ENCODE results near the gene RGSL1.
"Not testable (repeated sequence)": the region's sequence is repeated elsewhere in the genome, so short reads cannot be mapped to it uniquely, and the experiment has no call there.

RGSL1 gene

DNA sequence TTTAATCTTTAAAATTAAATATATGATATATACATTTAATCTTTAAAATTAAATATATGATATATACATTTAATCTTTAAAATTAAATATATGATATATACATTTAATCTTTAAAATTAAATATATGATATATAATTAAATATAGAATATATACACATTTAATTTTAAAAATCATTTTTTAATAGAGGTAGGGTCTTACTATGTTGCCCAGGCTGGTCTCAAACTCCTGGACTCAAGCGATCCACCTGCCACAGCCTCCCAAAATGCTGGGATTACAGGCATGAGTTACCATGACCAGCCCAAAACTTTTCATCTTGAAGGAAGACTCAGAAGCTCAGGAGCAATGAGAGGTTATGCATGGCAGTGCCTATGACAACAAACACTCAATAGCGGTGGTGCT is 2.8 kb upstream of the RGSL1 start:
- not testable (repeated sequence) for DNase-seq

- no peak for DNase-seq
Measured at GRCh38 chr1:182447660-182448059, 2.3 kb upstream of the RGSL1 start.

GRCh38 chr1:182453631-182454030 is 3.7 kb downstream of the RGSL1 start:
- no peak for DNase-seq

GRCh38 chr1:182457844-182458243 is 7.9 kb downstream of the RGSL1 start:
- no peak for DNase-seq

GRCh38 chr1:182459949-182460348 is 10.0 kb downstream of the RGSL1 start:
- no peak for DNase-seq

DNA sequence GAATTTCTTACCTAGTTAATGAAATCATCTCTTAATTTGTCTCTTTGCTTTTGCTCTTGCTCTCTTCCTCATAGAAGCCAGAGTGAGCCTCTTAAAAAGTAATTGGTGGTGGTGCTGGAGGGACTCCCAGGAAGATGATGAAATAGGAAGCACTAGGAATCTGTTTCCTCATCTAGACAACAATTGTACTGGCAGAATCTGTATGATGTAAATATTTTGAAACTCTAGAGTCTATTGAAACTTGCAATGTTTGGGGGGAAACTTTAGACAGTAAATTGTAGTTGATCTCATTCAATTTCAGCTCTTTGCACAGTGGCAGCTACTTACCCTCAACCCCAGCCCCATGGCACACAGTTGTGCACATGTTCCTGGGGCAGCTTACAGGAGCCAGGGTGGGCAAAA is 10.6 kb downstream of the RGSL1 start:
- no peak for DNase-seq

GRCh38 chr1:182473556-182473955 is 23.6 kb downstream of the RGSL1 start:
- DNase-seq: no peak

GRCh38 chr1:182476625-182477024 is 26.7 kb downstream of the RGSL1 start:
- DNase-seq: no peak

DNA sequence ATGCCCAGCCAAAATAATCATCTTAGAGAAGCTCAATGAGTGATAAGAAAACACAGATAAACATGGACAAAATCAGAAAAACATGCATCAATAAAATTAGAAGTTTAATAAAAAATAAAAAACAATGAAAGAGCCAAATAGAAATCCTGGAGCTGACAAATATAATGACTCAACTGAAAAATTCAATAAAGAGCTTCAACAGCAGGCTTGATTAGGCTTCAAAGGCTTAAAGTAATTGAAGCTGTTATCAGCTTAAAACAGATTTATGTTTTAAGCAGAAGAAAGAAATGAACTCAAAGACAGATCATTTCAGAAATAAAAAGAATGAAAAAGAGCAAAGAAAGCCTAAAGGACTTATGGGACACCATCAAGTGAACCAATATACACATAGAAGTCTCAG is 28.3 kb downstream of the RGSL1 start:
- no peak for DNase-seq

- no peak for DNase-seq
Measured at GRCh38 chr1:182484067-182484466, 34.1 kb downstream of the RGSL1 start.

DNA sequence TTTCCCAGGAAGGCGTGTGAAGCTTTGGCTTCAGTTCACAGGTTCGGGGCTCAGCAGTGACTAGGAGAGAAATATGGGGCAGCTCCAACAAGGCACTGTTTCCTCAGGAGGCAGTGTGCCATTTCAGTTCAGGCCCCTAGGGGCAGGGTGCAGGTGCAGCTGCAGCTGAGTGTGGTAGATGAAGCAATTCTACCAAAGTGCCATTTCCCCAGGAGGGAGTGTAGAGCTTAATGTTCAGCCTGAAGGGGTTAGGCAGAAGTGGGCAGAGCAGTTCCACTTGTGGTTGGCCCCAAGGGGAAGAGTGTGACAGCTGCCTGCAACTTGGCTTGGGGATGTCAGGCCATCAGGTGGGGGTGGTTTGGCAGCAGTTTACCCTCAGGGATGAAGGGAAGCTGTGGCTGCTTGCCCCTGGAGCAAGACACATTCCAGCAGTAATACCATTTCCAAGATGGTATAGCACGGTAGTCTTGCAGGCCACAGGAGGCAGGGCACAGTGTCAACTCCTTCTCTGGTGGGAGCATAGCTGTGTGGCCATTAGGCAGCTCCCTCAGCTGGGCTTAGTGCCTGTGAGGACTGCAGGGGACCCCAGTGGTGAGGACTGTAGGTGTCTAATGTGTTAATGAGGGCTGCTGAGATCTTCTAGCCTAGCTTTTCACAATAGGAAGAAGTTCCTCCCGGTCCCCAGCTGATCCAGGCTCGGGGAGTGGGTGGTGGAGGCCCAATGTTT is 34.7 kb downstream of the RGSL1 start:
- DNase-seq: no peak

GRCh38 chr1:182485861-182486260 is 35.9 kb downstream of the RGSL1 start:
- no peak for DNase-seq

GRCh38 chr1:182488803-182489202 is 38.9 kb downstream of the RGSL1 start:
- DNase-seq: no peak

DNA sequence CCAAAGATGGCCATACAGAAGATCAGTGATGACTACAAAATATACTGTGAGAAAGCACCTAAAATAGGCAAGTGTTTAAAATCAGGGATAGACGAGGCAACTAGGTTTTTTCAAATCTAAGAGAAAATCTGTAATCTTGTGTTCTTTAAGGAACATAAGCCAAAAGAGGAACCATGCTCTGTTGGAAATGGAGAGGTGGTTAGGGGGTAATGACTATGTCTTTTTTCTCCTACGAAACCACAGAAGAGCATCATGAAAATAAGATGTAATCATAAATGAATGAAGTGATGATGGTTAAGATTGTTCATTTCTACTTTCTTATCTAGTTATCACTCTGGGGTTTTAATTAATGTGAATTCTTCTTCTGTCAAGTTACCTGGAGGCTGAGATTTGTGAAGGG is 43.1 kb downstream of the RGSL1 start:
- DNase-seq: no peak

- DNase-seq: no peak
Measured at GRCh38 chr1:182495002-182495401, 45.1 kb downstream of the RGSL1 start.

- DNase-seq: no peak
Measured at GRCh38 chr1:182495693-182496092, 45.7 kb downstream of the RGSL1 start.

DNA sequence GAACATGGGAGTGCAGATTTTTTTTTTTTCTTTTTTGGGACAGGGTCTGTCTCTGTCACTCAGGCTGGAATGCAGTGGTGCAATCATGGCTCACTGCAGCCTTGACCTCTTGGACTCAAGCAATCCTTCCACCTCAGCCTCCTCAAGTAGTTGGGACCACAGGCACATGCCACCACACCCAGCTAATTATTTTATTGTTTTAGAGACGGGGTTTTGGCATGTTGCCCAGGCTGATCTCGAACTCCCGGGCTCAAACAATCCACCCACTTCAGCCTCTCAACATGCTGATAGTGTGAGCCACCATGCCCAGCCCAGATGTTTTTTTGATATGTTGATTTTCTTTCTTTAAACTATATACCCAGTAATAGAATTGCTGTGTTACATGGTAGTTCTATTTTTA is 57.7 kb downstream of the RGSL1 start:
- DNase-seq: no peak

DNA sequence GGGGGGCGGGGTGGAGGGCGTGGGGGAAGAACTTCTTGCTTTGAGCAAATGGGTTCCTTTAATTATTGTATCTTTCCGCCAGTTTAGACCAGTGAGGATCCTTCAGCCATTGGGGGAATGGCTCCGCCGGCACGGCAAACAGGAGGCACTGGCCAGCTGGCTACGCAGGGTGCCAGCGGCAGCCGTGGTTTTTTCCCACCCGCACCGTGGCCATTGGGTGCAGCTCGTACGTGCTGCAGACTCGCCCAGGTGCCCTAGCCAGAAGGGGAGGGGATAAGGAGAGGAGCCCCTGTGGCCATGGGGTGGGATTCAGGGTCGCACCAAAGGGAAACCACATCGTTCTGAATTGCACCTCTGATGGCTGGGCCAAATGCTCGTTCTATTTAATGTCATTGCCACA is 65.6 kb downstream of the RGSL1 start:
- no peak for DNase-seq

- DNase-seq: no peak
Measured at GRCh38 chr1:182520736-182521135, 70.8 kb downstream of the RGSL1 start.

DNA sequence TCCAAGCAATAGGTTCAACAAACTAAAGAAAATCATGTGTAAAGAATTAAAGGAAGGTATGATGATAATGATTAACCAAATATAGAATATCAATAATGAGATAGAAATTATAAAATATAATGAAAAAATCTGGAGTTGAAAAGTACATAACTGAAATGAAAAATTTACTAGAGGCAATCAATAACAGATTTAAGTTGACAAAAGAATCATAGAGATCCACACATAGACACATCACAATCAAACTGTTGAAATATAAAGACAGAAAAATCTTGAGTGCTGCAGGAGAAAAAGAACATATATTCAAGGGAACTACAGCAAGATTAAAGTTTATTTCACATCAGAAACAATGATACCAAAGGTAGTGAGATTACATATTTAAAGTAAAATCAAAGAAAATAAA is 75.4 kb downstream of the RGSL1 start:
- DNase-seq: no peak

DNA sequence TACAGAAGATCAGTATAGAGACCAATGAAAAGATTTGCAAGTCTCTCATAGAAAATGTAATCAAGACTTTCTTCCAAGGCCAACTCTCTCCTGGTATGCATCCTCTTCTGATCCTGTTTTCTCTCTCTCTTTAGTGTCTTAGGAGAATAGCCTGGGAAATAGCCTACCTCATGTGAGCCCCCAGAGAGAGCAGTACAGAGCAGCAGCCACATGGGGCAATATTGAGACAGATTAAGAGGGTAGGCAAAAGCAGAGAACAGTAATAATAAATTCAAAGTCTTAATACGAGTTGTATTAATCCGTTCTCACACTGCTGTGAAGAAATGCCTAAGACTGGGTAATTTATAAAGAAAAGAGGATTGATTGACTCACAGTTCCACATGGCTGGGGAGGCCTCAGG is 77.7 kb downstream of the RGSL1 start:
- no peak for DNase-seq

- not testable (repeated sequence) for DNase-seq
Measured at GRCh38 chr1:182528206-182528605, 78.3 kb downstream of the RGSL1 start.

GRCh38 chr1:182533896-182534295 is 84.0 kb downstream of the RGSL1 start:
- no peak for DNase-seq

DNA sequence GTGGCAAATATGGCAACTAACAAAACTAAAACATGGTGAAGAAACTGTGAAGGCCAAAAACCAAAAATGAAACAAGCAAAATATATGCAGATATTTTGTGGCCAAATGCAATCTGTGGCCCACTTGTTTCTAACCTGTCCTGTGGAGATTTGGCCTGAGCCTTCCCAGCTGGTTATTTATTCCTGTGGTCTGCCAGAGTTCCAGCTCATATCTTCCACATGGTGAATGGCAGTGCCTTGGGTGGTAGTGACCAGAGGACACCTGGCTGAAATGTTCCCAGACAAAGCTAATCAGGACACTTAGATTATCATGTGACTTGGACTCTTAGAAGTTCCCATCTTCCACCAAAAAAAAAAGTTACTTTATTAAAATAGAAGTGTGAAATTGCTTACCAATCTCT is 99.4 kb downstream of the RGSL1 start:
- DNase-seq: no peak

DNA sequence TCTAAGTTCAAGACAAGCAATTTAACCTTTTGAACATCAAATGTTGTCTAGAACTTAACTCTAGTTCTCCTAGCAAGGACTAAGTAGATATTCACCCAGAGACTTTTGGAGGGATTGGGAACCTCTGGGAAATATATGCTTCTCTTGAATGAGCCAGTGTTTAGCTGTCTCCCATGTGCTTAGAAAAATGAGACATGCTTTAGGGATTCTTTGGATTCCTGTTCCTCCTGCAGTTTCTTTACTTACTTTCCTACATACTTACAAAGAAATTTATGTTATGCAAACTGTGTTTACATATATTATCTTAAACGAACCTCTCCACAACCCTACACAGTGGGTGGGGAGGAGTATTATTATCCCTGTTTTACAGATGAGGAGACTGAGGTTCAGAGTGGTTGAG is 99.9 kb downstream of the RGSL1 start:
- no peak for DNase-seq
